Ovary (tissue), 3 donors: ENCODE measurements around the gene S100A2.

Source experiments
- CTCF ChIP-seq, 3 donors: fragments of 450-650 bp in 2 of 3; fragments of 200-600 bp in 1 of 3; IDR thresholded peaks; one replicate each; pipeline versions ENCODE4 v1.5.1 to v1.8.0; 2016 to 2022; ENCODE audit warnings: antibody characterized with exemption in 3 of 3, mild to moderate bottlenecking in 1 of 3
- POLR2A ChIP-seq: fragments of 450-650 bp; IDR thresholded peaks from one replicate; pipeline ENCODE4 v1.6.1; 2017; ENCODE audit warnings: antibody characterized with exemption, mild to moderate bottlenecking, moderate library complexity
- donor health status: DM: no; HTN: no; CAD: no.

DNA sequence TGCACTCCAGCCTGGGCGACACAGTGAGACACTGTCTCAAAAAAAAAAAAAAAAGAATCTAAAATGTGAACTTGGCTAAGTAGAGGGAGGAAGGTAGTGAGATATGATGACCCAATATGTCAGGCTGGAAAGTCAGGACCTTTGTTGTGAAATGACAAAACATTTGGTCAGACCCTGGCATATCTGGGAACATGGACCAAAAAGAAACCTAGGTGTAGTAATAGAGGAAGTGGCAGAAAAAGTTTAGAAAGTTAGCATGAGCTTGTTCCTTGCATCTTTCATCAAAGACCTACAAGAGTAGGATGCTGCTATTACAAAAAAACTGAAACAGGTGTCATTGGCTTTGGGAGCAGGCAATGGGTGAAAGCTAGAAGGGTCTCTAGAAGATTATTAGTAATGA lies 9.3 kb downstream of the S100A2 start:
- TF ChIP-seq POLR2A (no peak), CTCF (IDR thresholded peaks at IDR 0.05) (no peak)
